Gastrocnemius medialis (tissue), 4 donors: ENCODE data around the gene ABCC3. TPM values are rescaled to one million over a fixed set of nuclear protein-coding genes. Genes with fewer than 3 reads are reported as not detected.

ENCODE experiments used
- ATAC-seq, 2 donors: fragments of 150-250 bp; one replicate each; pipeline ENCODE4 v1.9.1; 2016
- DNase-seq, 2 donors: peaks; one replicate each; pipeline ENCODE4 v3.0.0-alpha.2; 2019
- H3K27ac ChIP-seq, 4 donors: fragments of 200-600 bp; sonication (generic); 1 replicate in 1 of 4; 2 replicates in 3 of 4; pipeline ENCODE4 v1.5.1; 2016 to 2018; ENCODE audit warnings: mild to moderate bottlenecking in 2 of 4, moderate library complexity in 1 of 4
- H3K27me3 ChIP-seq, 3 donors: fragments of 200-600 bp; sonication (generic) in 2 of 3; 1 replicate in 1 of 3; 2 replicates in 2 of 3; pipeline versions ENCODE4 v1.5.1 to v1.6.0; 2016 to 2019; ENCODE audit warnings: mild to moderate bottlenecking in 1 of 3, moderate library complexity in 1 of 3
- H3K36me3 ChIP-seq, 2 donors: fragments of 200-600 bp; sonication (generic) in 1 of 2; one replicate each; pipeline ENCODE4 v1.5.1; 2017 to 2018
- H3K4me1 ChIP-seq, 2 donors: fragments of 200-600 bp; sonication (generic) in 1 of 2; one replicate each; pipeline ENCODE4 v1.5.1; 2016 to 2017; ENCODE audit warnings: mild to moderate bottlenecking in 2 of 2
- H3K4me3 ChIP-seq, 4 donors: fragments of 200-600 bp; sonication (generic) in 3 of 4; 1 replicate in 1 of 4; 2 replicates in 3 of 4; pipeline ENCODE4 v1.5.1; 2016 to 2019; ENCODE audit warnings: mild to moderate bottlenecking in 2 of 4
- H3K9me3 ChIP-seq, 3 donors: fragments of 200-600 bp; sonication (generic) in 2 of 3; 1 replicate in 1 of 3; 2 replicates in 2 of 3; pipeline ENCODE4 v1.5.1; 2016 to 2019
- CTCF ChIP-seq, 5 experiments: fragments of 450-650 bp in 3 of 5; fragments of 200-600 bp in 2 of 5; sonication (generic) in 2 of 5; IDR thresholded peaks in 4 of 5; conservative IDR thresholded peaks in 1 of 5; 1 replicate in 4 of 5; 2 replicates in 1 of 5; pipeline ENCODE4 v1.5.1; 2016 to 2019; ENCODE audit warnings: antibody characterized with exemption in 5 of 5, mild to moderate bottlenecking in 3 of 5, moderate library complexity in 3 of 5
- POLR2A ChIP-seq, 2 donors: fragments of 450-650 bp; IDR thresholded peaks; one replicate each; pipeline ENCODE4 v1.6.1; 2017; ENCODE audit warnings: antibody characterized with exemption in 2 of 2, mild to moderate bottlenecking in 2 of 2, moderate library complexity in 2 of 2
- in situ Hi-C, 4 donors: fragments of 200-750 bp; cut with MboI; loops; one replicate each; pipeline versions ENCODE4 v1.15.0 to v1.8.0; 2017; ENCODE audit warnings: low sequenced_read_pairs in 4 of 4
- intact Hi-C: fragments of 100-400 bp; cut with DNase I; formaldehyde crosslinking; loops from one replicate; pipeline ENCODE4 v1.15.1; 2023; ENCODE audit warnings: low total_unique reads
- total RNA-seq, 4 donors: library from RNA; depleted of rRNA; stranded (reverse); fragments of >200 nt; gene quantifications; one replicate each; pipeline versions ENCODE4 v1.1.0 to v1.2.3, GENCODE V29; 2016

Gene ABCC3
- total RNA-seq, 4 donors from 2014 or later: 0.51 to 1.3 (median 0.76) TPM

- TF ChIP-seq CTCF (IDR thresholded peaks at IDR 0.05 in 4 of 5, conservative IDR thresholded peaks at IDR 0.05 in 1 of 5) (no peak), POLR2A (IDR thresholded peaks at IDR 0.05) (no peak)
- Histone ChIP-seq H3K36me3 (no peaks in the 10 kb centered on the region), H3K4me3 (no peak overlapping the region), H3K27me3 (peaks cover 0 to 8% (median 0%) of the 10 kb centered on the region in 3 donors), H3K4me1 (peaks cover 8% of the 10 kb centered on the region in 2 donors), H3K9me3 (no peaks in the 10 kb centered on the region), H3K27ac (no peak overlapping the region)
- intact Hi-C loops (no loop called here), in situ Hi-C loops (no loop called here)
- ATAC-seq (peak in 1 of 2 donors; percentile 31), DNase-seq (no peak)
Observed at GRCh38 chr17:50604513-50604912, 30.2 kb upstream of the ABCC3 start.

DNA sequence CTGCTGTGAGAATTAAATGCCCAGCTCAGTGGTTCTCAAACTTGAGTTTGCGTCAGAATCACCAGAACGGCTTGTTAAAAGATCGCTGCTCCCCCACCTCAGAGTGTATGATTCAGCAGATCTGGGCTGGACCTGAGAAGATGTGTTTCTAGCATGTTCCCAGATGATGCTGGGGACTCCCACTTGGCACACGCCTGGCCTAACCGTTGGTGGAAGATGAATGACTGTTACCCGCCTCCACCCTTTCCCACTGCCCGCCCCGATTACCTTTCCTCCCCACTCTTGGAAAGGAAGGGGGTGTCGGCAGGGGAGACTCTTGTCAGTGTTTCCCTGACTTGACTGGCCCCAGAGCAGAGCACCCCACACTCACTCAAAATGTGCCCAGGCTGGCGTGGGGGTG lies 29.3 kb upstream of the ABCC3 start:
- intact Hi-C loops (no loop called here), in situ Hi-C loops (no loop called here)
- Histone ChIP-seq H3K4me1 (peaks cover 8% of the 10 kb centered on the region in 2 donors), H3K4me3 (no peak overlapping the region), H3K9me3 (no peaks in the 10 kb centered on the region), H3K27me3 (peaks cover 0 to 8% (median 0%) of the 10 kb centered on the region in 3 donors), H3K27ac (no peak overlapping the region), H3K36me3 (no peaks in the 10 kb centered on the region)
- TF ChIP-seq CTCF (IDR thresholded peaks at IDR 0.05 in 4 of 5, conservative IDR thresholded peaks at IDR 0.05 in 1 of 5) (no peak), POLR2A (IDR thresholded peaks at IDR 0.05) (no peak)
- DNase-seq (no peak), ATAC-seq (no peak)

DNA sequence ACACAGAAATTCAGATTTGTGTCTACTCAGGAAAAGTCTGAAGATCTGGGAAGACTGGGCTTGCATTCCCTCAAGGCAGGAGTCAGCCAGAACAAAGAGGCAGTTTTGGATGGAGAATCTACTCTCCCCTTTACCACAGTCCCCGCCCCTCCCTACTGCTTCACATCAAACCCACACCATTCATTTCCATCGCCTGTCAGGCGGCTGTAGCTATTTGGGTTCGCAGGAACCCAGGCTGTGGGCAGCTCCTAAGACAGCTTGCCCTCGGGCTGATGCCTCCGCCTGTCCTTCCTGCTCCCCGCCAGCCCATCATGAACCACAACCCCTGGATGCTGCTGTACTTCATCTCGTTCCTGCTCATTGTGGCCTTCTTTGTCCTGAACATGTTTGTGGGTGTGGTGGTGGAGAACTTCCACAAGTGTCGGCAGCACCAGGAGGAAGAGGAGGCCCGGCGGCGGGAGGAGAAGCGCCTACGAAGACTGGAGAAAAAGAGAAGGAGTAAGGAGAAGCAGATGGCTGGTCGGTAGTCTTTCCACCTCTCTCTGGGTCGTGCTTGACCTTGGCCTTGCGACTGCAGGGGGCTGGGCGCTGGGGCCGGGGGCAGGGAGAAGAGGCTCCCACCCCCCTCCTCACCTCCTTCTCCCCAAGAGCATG lies 27.0 kb upstream of the ABCC3 start:
- Histone ChIP-seq H3K27me3 (peaks cover 0 to 8% (median 0%) of the 10 kb centered on the region in 3 donors), H3K9me3 (no peaks in the 10 kb centered on the region), H3K4me3 (no peak overlapping the region), H3K27ac (no peak overlapping the region), H3K36me3 (no peaks in the 10 kb centered on the region), H3K4me1 (peaks cover 8% of the 10 kb centered on the region in 2 donors)
- DNase-seq: no peak
- ATAC-seq: no peak
- intact Hi-C loops (no loop called here), in situ Hi-C loops (no loop called here)
- TF ChIP-seq POLR2A (IDR thresholded peaks at IDR 0.05) (no peak), CTCF (IDR thresholded peaks at IDR 0.05 in 4 of 5, conservative IDR thresholded peaks at IDR 0.05 in 1 of 5) (no peak)

DNA sequence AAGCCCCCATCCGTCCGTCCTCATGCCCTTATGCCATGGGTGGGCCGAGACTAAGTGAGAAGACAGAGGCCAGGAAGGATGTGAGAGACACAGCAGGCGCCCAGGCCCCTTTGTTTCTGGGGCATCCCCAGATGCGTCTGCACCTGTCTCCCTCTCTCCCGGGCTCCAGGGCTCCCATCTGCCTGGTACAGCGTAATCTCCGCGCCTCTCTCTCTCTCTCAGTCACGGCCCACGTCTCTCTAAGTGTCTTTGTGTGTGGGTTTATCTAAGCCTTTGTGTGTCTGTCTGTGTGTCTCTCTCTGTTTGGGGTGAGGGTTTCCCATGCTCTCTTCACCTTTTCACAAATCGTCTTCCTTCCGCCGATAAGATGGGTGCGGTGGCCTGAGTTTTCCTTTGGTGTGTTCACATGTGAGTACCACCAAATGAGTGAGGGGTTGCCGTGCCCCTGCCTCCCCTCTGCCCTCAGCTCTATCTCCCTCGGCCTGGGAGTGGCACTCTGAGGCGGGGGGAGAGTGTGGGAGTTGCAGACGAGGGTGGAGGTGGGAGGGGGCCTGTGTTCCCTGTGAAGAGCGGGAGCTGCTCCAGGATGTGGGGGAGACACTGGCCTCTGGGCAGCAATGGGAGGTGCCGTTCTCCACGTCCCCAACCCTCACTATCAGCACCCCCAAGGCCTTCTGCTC lies 25.8 kb upstream of the ABCC3 start:
- Histone ChIP-seq H3K36me3 (no peaks in the 10 kb centered on the region), H3K9me3 (no peaks in the 10 kb centered on the region), H3K4me1 (peaks cover 8% of the 10 kb centered on the region in 2 donors), H3K27ac (no peak overlapping the region), H3K27me3 (peaks cover 0 to 8% (median 0%) of the 10 kb centered on the region in 3 donors), H3K4me3 (no peak overlapping the region)
- intact Hi-C loops (no loop called here), in situ Hi-C loops (no loop called here)
- TF ChIP-seq CTCF (IDR thresholded peaks at IDR 0.05 in 4 of 5, conservative IDR thresholded peaks at IDR 0.05 in 1 of 5) (no peak), POLR2A (IDR thresholded peaks at IDR 0.05) (no peak)
- no peak for DNase-seq
- no peak for ATAC-seq
